GM12873 (cell line): ENCODE measurements around the gene SALL1.

Experiments used
- CTCF ChIP-seq: IDR thresholded peaks from 2 replicates; pipeline ENCODE4 v1.5.1; 2012; ENCODE audit warnings: low read depth, mild to moderate bottlenecking, moderate library complexity, low read length, control low read depth; ENCODE audit not compliant: insufficient read depth; ENCODE audit errors: missing control alignments

SALL1 gene

GRCh38 chr16:51150888-51151320 lies at the start of gene SALL1:
TSS of gene SALL1 (minus strand) at chr16:51151270. CDS start at chr16:51151241, 29 bp downstream.
- no peak for TF ChIP-seq CTCF

- no peak for TF ChIP-seq CTCF
Measured at GRCh38 chr16:51200793-51201192, 49.7 kb upstream of the SALL1 start.

GRCh38 chr16:51197953-51198748 lies 47.1 kb upstream of the SALL1 start:
- TF ChIP-seq CTCF, result no peak

- no peak for TF ChIP-seq CTCF
Measured at GRCh38 chr16:51193879-51194278, 42.8 kb upstream of the SALL1 start.

- no peak for TF ChIP-seq CTCF
Measured at GRCh38 chr16:51184702-51185433, 33.8 kb upstream of the SALL1 start.

- no peak for TF ChIP-seq CTCF
Measured at GRCh38 chr16:51181503-51181811, 30.4 kb upstream of the SALL1 start.

GRCh38 chr16:51180719-51181502 lies 29.8 kb upstream of the SALL1 start:
- no peak for TF ChIP-seq CTCF
